ENCODE measurements around the gene IQGAP2.

The IQGAP2 gene

DNA sequence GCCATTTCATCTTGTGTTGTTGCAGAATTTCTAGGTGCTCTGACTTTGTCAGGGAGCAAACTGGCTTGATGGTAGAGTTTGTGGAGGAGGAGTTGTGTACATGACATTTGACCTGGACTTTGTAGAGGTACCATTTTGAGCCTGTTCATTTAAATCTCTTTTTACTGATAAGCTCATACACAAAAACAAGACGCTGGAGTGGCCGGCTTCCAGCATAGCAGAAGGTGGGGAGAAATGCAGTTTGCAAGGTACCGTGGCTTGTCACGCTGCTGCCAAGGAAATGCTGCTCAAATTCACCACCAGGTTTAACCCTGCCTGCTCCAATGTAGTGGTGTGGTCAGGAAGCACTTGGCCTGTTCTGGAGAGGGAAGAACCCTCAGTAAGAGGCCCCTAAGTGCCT lies 18.9 kb upstream of the IQGAP2 start:
- no peak for DNase-seq

DNA sequence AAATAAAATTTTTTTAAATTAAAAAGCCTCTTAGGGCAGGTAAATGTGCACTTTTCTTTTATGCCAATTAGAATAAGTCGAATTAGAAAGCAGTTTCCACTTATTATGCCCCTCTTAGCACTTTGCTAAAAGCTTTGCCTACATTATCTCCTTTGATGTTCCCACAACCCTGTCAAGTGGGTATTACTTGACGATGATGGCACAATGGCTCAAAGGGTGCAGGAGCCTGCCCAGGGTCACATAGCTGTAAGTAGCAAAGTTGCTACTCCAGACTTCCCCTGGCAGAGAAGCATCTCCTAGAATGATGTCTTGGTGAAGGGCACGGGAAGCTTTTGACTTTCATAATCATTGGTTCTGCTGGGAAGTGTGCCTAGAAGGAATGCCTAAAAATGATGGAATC lies 18.4 kb upstream of the IQGAP2 start:
- no peak for DNase-seq

GRCh38 chr5:76385540-76385939 lies 17.5 kb upstream of the IQGAP2 start:
- no peak for DNase-seq

DNA sequence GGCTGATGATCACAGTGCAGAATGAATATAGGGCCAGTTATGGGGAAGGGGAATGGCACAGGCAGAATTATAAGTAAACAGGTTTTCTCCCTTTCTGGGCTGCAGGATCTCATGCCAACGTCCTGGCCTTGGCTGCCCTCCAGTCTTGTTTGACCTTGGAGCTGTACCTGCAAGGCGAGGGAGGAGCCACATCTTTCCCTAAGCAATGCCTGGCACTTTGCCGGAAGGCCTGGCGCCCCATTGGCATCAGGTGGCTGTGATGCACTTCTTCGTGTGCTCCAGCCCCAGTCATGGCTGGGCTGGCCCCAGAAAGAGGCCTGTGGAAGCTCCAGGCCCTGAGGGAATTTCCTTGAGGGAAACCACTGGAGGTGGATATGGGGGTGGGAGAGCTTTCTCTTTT lies 16.7 kb upstream of the IQGAP2 start:
- no peak for DNase-seq

DNA sequence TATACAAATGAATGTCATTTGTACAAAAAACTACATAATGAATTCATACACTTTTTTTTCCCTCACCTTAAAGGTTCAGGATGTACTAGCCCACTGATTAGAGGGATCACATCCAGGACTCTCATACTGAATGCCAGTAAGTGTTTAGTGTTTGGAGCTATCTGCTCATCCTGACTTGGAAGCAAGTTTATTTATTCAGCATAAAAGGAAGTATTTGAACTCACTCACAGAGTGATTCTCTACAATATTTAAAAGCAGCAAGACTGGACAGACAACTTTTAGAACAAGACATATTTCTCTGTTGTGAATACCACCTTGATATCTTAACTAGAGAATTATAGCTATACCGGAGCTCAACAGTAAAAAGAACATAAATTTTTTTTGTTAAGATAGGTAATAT lies 14.8 kb upstream of the IQGAP2 start:
- DNase-seq = no peak

DNA sequence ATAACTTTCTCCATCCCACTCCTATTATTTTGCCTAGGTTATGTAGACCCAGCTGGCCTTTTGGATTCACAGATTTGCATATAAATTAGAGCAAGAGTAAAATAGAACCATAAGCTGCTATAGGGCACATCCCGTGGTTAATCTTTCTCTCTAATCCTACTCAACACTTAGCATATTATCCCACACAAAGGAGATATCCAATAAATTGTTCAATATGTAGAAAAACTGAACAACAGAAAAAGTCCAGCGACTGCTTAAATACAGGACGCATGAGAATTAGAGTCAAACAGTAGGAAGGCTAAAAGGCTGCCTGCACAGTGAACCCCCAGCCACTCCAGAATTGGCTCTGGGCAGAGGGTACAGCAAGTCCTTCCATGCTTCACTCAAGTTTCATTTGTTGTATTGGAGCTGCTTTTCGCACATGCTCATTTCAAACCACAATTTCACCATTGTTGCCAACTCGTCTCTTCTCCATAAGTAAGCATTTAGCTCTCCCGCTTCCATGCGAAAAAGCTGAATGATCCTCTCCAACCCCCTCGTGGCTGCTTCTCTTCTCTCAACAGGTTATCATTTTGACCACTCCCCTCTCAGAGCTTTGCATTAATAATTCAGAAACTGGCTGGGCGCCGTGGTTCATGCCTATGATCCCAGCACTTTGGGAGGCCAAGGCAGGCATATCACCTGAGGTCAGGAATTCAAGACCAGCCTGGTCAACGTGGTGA lies 14.1 kb upstream of the IQGAP2 start:
- no peak for DNase-seq

DNA sequence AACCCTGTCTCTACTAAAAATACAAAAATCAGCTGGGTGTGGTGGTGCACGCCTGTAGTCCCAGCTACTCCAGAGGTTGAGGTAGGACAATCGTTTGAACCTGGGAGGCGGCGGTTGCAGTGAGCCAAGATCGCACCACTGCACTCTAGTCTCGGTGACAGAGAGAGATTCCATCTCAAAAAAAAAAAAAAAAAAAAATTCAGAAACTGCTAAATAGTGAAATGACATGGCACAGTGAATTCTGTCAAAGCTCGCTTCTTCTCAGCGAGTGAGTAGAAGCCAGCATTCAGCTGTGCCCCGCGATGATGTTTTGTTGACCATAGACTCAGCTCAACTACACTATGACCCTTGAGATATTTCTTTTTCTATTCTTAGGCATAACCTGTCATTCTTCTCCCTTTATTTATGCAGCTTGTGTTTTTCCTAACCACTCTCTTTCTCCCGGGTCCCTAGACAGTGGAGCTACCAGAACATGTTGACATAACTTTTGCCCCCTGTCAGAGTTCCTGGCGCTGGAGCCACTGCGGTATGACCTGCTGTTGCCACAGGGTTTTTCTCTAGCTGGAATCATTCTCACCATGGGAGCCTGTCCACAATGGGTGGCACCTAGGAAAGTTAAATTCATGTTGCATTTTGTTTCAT lies 13.5 kb upstream of the IQGAP2 start:
- no peak for DNase-seq

DNA sequence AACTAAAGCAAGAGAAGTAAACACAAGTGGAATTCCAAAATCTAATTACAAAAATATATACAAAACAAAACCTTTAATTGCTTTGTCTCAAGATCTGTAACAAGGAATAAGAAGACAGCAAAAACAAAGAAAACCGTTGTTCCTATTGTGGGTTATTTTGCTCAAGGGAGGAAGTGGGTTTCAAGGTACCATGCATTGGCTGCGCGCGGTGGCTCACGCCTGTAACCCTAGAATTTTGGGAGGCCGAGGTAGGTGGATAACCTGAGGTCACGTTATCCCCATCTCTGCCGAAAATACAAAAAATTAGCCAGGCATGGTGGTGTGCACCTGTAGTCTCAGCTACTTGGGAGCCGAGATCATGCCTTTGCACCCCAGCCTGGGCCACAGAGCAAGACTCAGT lies 12.1 kb upstream of the IQGAP2 start:
- peak; percentile 48 for DNase-seq

GRCh38 chr5:76393035-76393680 lies 9.9 kb upstream of the IQGAP2 start:
- peak; percentile 46 for DNase-seq

- DNase-seq = no peak
Observed at GRCh38 chr5:76397200-76397599, 5.9 kb upstream of the IQGAP2 start.

- no peak for DNase-seq
Observed at GRCh38 chr5:76399268-76399667, 3.8 kb upstream of the IQGAP2 start.

- no peak for DNase-seq
Observed at GRCh38 chr5:76400466-76400865, 2.6 kb upstream of the IQGAP2 start.

GRCh38 chr5:76401801-76402250 lies 1.3 kb upstream of the IQGAP2 start:
- peak; percentile 28 for DNase-seq

DNA sequence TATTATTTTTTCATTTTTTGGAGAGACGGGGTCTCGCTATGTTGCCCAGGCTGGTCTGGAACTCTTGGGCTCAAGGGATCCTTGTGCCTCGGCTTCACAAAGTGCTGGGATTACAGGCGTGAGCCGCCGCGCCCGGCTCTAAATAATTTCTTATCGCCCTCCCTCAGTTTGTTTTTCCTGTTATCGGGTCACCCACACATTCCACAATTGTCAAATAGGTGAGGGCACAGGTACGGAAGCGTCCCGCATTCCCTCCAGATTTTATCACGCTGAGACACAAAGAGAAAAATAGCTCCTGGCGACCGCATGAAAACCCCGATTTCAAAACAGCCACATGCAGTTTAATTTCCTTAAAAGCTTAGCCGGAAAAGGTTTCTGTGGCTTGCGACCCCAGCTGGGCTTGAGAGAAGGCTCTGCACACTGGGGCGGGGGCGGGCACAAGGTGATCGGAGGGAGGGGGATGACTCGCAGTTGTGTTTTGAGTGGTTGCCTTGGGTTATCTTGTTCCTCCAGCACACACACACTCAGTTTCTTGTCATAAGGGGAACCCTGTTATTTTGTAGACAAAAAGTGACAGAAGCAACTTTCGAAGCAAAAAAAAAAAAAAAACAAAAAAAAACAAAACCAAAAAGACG lies 717 bp upstream of the IQGAP2 start:
- peak; percentile 88 for DNase-seq

GRCh38 chr5:76403766-76404222 lies 709 bp downstream of the IQGAP2 start:
- DNase-seq = peak; percentile 76

- DNase-seq = peak; percentile 79
Observed at GRCh38 chr5:76404223-76405211, 1.4 kb downstream of the IQGAP2 start.

DNA sequence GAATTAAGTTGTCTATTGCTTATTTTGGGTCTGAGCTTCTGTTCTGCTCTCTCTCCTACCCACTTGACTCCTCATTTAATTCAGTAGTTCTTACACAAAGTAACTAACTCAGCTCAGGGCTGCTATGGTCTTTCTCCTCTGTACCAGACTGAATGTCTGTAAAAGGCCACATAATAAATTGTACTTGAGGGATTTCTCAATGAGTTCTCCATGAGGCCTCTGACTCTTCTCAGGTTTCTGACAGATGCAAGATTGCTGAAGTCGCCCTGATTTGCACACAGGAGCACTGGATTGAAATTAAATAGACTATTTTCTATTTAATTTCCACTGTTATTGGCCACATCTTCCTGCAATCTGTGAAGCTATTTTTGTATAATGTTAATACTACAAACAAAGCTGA lies 2.9 kb downstream of the IQGAP2 start:
- no peak for DNase-seq

- DNase-seq = no peak
Observed at GRCh38 chr5:76406673-76407072, 3.6 kb downstream of the IQGAP2 start.

DNA sequence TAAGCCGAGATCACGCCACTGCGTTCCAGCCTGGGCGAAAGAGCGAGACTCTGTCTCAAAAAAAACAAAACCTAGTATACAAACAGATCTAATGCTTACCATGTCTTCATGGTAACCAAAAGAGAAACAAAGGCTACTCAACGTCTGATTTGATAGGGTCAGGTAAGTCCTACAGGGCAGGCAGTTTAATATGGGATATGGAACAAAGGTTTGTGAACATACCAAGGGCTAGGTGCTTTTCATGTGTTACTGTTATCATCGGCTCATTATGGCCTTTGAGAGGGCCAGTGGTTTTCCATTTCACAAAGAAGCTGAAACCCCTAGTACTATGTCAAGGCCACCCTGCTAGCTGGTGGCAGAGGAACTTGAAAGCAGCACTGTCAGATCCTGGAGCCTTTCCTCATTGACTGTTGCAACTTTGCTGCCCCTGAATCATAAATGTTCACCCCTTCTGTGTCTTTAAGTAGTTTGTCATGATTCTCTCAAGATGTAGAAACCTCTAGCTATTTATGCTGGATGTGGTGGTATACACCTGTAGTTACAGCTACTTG lies 5.1 kb downstream of the IQGAP2 start:
- DNase-seq = no peak

DNA sequence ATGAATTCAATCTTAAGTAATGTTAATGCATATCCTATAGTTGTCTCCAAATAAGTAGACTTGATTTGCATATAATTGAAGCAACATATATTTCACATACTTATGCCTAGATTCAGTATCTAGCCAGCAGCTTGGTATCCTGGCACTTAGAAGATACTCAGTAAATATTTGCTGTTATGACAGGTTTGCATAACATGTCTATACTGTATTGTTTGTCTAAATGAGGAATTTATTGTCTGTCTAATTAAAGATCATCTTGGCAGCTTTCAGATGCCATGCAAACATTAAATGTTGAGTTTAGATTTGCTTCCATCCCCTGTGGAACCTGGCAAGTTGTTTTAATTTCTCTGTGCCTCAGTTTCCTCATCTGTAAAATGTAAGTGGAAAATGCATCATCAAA lies 9.4 kb downstream of the IQGAP2 start:
- no peak for DNase-seq

DNA sequence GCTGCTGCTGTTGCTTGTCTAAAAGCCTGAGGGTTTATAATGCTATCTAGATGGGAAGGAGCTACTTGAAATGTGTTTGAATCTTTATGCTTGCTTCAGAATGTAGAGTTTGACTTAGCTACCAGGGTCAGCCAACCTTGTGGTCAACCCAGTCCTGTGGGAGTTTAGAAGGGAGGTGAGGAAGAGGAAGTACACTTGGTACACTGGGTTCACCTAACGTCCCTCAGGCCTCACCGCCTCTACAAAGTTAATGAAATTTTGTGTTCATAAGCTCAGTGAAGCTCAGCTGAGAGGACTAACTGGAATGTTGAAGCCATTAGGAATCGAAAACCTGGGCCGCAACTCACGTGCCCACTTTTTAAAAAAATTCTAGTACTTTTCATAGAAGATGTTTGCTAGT lies 10.7 kb downstream of the IQGAP2 start:
- DNase-seq = no peak

GRCh38 chr5:76414788-76415187 lies 11.7 kb downstream of the IQGAP2 start:
- no peak for DNase-seq

Data from CD4-positive, alpha-beta T cell treated with Interleukin-10 for 1 hour (primary cell).